HG03139 (cell line): ENCODE data around the gene RAB6B.

Experiments
- ATAC-seq: cut with Tn5 transposase; IDR thresholded peaks from one replicate; pipeline ENCODE4 v1.9.1; 2021; ENCODE audit not compliant: unreplicated experiment

RAB6B gene

DNA sequence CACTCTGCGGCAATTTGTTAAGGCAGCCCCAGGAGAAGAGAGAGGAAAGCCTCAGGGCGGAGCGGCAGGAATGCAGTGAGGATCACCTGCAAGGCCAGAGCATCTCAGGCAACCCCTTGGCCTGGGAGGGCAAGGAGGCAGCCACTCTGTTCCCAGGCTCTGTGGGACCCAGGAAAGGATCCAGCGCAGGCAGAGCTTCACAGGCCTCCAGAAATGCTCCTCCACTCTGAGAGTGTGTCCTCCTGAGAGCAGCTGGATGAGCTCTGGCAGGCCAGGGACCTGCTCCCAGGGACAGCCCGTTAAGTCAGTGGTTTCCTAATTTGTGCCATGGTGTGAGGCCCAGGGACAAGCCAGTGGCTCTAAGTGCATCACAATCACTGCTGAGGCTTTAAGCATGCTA, 35.2 kb downstream of the RAB6B start:
- ATAC-seq = no peak

DNA sequence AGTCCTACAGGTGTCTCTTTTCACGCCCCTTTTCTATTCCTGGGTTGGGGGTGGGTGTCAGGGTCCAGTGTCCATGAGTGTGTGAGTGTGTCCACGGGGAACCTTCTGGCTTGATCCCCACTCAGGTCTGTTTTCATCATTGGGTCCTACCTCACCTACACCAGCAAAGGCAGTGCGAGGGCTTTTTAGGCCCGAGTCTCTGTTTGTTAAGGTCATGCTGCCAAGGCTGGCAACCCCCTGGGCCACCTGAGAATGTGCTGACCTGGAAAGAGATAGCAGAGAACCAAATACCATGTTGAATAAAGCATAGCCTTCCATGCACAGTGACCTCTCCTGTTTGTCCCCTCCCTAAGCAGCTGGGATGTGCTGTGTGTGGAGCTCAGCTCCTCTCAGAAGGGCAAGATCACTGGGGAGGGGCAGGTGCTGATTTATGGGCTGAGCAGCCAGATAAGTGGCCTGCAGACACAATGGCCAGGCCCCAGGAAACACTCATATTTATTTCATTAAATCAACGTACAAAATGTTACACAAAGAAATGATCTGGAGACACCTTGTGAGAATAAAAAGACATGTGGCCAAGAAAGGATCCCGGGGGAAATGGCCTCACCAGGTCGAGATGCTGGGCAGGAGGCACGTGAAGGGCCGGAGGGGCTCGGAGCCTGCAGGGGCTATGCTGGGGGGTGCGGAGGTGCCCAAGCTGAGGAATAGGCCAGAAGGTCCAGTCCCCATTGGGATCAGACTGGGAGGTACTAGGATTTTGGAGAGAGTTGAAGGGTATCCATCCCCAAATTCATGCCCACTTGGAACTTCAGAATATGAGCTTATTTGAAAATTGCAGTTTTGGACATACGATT, 36.1 kb downstream of the RAB6B start:
- no peak for ATAC-seq

DNA sequence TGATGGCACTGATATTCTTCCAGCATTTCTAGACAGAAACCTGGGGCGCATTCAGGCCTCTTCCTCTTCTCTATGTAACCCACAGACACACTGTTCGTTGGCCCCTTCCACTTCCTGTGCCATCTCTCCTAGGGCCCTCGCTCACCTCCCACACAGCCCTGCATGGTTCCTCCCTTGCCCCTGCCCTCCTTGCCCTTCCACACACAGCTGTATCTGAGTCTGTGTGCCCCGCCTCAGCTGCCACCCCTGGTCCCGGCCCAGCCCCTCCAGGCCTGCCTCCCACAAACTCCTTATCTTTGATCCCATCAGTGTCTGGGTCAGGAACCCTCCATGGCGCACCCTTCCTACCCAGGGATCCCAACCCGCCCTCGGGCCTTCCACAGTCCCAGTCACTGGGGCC, 37.9 kb downstream of the RAB6B start:
- no peak for ATAC-seq

DNA sequence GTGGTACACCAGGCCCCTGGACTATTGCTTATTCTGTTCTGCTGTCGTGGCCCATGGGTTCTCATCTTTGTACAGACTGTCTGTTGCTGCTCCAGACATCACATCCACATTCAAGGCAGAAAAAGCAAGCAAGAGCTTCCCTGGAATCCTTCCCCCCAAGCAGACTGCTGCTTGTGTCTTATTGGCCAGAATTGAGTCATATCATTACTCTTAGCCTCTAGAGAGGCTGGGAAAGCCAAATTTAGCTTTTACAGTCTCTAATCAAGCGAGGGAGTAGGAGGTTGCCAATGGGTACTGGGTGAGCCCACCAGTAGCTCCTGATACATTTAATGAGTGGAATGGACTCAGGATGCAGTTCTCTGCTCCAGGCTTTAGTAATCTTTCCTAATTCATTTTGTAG, 39.4 kb downstream of the RAB6B start:
- ATAC-seq = no peak

DNA sequence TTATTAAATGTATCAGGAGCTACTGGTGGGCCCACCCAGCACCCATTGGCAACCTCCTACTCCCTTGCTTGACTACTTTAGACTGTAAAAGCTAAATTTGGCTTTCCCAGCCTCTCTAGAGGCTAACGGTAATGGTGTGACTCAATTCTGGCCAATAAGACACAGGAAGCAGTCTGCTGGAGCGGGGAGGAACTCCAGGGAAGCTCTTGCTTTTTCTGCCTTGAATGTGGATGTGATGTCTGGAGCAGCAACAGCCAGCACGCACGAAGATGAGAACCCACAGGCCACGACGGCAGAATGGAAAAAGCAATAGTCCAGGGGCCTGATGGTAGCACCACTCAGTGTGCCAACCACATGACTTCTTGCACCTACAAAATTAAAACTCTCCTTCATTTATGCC, 39.9 kb downstream of the RAB6B start:
- no peak for ATAC-seq

DNA sequence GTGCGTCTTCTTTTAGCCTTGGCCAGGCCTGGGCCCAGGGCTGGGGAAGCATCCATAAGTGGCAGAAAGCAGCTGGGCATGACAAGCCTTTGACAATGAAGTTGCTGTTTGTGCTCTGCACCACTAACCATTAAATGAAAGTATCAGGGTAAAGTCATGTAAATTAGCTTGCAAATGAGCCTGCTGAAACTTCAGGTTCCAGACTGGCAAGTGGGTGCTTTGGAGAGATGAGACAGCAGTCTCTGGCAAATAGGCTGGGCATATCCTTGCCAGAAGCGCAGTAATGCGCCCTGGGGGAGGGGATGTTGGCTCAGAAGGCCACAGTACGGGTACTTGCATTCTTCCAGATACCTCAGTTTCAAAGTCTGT, 40.7 kb downstream of the RAB6B start:
- no peak for ATAC-seq

DNA sequence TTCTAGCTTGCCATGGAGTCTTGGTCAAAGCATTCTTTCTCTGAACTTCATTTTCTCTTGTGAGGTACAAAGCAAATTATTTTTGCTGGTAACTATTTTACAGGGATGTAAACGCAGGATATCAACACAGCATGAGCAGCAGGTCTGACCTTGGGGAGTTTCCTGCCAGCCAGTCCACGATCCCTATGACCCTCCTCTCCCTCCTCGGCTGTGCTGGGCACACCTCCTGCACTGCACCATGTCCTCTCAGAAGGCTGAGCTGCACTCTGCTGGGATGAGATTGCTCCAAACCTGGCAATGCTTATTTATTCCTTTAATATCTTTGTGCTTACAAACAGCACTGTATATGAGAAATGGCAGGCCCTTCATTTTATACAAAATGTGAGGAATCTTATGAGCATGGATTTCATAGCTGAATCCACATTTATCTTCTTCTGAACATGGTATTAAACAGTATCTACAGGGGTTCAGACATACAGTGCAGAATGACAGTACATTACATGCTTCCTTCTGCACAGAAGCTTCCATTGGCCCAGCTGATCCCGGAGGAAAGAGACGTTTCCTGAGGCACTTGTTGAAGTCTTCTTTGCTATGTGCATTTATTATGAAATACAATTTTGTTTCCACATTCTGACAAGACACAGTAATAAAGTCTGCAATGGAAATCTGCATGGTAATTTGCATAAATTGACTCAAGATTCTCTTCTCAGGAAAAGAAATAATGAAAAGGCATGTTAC, 41.2 kb downstream of the RAB6B start:
- no peak for ATAC-seq

DNA sequence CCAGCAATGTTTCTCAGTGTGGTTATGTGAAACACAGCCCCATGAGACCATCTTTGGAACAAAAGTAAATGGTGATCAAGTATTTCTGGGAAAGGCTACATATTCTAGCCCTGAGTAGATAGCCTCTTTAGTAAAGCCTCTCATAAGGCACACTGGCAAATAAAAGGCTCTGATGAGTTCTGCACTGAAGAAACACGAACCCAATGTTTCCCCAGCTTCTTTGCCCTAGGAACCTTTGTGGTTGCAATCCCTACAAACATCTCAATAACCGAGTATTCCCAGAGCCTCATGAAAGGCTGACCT, 41.8 kb downstream of the RAB6B start:
- no peak for ATAC-seq

DNA sequence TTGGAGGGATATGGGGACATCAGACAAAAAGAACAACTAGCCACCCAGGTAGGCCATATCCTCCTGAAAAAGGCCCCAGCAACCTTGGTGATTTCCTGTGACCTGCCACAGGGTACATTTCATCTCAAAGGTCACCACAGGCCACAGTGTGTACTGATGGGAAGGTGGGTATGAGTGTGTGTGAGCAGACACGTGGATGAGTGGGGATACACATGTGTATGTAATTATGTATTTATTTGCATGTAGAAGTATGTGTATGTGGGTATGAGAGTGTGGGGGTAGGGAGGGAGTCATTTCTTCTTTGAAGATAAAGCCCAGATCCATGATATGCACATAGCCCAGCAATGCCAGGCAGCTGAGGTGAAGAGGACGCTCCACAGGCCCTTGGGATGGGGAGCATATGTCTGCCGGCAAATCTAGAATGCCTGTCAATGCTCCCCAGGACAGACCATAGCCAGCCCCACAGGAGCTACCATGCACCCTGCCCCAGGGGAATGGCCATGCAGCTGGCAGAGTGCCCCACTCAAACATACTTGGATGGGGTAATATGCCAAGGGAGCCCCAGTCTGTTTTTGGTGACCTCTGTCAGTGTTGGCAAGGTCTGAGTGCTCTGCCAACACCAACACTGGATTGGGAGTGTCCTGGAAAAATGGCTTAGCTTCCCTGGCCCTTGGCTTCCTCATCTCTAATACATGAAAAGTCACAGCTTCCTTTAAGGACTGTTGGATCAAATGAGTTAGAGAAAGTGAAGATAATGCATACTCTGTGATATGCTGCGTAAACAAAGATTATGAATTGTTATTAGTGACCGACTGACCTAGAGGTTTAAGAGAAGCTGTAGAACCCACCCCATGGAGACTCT, 42.4 kb downstream of the RAB6B start:
- no peak for ATAC-seq

DNA sequence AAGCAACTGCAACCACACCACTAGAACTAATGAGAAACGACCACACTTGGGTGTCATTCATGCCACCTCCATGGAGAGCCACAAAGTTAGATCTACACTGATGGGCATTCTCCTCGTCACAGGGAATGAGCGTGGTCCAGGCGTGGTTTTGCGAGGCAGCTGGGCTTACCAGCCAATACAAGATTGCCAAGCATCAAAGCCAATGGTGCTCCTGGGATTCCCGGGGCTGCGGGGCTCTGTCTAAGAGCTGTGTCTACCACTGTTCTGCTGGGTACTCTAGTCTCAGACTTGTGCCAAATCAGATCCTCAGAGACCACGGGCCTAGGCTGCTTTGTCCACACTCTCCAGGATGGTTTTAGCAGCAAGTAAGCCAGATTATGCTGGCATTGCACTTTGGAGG, 43.8 kb downstream of the RAB6B start:
- ATAC-seq = no peak

DNA sequence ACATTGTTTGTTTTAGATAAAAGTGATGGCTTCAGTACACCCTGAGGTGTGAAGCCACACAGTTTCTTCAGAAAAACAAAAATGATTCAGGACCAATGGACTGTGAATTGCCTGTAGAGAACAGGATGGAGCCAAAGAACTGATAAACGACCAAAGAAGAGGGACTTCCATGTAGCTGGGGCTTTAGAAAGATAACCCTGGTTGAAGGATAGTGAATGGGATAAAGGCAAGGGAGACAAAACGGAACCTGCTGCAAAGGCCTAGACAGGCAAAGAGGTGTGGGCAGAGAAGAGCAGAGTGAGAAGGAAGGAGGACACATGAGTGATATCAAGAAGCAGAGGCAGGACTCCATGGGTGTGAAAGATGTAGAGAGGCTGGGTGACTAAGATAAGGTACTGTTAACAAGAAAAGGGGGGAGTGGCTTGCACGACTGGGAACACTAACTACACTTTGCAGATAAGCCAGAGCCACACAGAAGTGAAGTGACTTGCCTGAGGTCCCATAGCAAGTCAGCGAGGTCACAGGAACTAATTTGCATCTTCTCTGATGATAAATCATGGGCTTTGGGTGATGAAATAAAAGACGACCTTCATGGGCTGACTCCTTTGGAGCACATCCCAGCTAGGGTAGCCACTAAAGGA, 44.3 kb downstream of the RAB6B start:
- ATAC-seq = no peak

DNA sequence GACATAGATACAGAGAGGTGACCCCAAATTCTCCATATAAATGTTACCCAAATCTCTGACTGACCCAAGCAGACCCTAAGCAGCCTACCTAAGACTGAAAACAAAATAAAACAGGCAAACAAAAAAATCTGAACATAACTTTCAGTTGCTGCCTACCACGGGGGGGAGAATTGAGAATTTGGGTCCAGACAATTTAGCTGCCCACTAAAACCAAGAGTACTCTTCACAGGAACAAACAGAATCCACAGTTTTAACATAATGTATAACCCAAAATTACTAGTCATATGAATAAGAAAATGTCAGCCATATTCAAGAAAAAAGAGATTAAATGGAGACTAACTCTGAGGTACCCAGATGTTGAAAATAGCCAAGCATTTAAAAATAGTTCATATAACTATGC, 45.6 kb downstream of the RAB6B start:
- ATAC-seq = no peak

DNA sequence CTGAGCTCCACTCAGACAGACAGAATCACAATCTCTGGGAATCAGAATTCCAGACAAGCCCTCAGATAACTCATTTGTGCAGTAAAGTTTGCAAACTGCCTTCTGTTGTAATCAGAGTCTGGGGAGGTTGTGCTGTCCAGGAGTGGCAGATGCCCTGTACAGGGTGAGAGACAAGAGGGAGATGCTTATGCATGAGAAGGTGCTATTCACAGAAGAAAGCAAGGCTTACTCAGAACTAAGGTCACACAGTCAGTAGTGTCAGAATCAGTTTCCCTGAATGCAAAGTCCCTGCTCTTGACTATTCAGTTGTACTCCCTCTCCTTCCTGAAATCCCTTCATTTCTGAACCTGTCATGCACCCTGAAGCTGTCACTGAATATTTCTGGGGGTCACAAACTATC, 46.3 kb downstream of the RAB6B start:
- no peak for ATAC-seq

DNA sequence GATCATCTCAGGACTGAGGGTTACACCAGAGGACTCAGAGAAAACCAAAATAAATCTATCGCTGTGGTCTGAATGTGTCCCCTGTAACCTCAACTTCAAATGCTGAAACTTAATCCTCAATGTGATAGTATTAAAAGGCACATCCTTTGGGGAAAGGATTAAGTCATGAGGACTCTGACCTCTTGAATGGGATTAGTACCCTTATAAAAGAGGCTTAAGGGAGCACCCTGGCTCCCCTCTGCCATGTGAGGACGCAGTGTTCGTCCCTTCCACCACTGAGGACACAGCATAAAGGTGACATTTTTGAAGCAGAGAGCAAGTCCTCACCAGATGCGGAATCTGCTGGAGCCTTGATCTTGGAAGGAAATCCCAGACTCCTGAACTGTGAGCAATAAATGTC, 50.6 kb downstream of the RAB6B start:
- ATAC-seq = no peak

DNA sequence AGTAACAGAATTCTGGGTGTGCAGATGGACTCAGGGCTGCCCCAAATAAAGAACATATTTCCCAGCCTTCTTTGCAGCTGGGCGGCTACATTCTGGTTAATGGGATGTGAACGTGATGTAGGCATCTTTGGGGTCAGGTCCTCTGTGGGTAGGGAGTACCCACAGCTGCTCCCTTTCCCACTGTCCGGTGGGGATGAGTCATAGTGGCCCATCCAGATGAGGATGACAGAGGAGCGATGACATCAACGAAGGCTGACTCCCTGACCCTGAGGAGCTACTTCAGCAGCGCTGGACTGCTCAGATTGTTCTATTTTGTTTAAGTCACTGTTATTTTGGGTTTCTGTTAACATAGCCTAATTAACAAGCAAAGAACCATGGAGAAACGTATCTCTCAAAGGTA, 52.0 kb downstream of the RAB6B start:
- ATAC-seq = no peak

DNA sequence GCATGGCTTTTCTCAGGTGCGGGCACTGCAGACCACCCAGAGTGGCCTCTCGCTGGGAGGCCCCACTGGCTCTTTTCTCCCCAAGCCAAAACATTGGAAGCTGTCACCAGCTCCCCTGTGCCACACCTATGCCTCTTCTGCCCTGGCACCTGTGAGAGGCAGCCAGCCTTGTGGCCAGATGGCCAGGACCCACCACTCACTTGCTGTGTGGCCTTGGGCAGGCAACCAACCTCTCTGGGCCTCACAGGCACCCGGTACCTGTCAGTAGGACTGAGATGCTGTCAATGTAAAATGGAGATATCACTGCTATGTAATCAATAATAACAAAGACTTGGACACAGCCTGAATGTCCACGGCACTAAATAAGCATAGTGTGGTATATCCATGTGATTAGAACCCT, 53.5 kb downstream of the RAB6B start:
- no peak for ATAC-seq

DNA sequence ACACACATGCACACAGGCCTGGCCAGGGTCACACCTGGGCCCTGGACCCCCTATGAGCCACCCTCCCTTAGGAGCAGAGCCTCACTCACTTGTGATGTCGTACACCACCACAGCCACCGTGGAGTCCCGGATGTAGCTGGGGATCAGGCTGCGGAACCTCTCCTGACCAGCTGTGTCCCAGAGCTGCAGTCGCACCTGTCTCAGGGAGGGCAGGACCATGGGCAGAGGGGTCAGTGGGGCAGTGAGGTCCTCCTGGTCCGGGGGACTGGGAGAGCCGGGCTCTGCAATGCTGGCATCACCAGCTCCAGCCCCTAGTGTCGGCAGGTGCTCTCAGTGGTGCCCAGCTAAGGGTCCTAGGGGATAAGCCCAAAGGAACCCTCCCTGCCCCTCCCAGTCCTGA, 54.5 kb downstream of the RAB6B start:
- no peak for ATAC-seq

DNA sequence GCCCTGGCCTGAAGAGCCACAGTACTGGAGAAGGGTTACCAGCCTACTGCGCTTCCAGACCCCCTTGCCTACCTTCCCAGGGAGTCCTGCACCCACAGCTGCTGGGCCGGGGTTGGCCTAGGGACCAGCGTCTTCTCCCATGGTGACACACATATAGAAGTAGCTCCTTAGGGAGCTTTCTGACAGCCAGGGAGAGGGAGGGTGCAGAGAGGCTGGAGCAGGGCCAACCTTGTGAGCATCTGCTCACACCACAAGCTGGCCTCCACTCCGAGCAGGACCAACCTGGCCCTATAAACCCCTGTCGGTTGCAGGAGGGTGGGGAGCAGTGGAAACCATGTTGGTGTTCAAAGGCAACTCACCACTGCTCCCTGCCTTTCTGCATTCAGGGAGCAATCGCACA, 54.9 kb downstream of the RAB6B start:
- ATAC-seq = no peak

DNA sequence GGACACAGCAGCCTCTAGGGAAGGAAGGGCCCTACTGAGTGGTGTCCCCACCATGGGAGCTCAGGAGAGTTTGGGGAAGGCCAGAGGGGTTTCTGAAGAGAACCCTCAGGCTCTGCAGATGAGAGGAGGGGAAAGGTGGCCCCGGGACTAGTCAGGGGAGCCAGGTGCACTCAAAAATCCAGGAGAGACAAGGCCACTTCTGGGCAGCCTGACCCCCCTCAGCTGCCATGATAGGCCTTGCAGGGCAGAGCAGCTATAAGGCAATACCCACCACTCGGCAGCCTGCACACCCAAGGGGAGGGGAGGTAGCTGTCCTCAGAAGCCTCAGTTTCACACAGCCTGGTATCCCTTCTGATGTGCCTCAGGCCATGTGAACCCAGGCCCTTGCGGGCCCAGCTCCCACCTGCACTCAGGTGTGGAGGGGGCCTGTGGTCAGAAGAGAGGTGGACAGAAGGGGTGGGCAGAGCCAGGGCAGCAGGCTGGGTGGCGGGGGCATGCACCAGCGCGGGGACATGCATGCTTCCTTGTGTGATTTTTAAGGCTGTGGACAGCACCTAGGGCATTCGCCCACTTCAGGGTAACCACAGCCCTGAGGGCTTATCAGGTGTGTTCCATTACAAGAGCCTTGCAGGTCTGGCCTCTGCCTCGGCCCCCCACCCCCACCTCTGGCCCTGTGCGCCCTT, 55.5 kb downstream of the RAB6B start:
- ATAC-seq = no peak

DNA sequence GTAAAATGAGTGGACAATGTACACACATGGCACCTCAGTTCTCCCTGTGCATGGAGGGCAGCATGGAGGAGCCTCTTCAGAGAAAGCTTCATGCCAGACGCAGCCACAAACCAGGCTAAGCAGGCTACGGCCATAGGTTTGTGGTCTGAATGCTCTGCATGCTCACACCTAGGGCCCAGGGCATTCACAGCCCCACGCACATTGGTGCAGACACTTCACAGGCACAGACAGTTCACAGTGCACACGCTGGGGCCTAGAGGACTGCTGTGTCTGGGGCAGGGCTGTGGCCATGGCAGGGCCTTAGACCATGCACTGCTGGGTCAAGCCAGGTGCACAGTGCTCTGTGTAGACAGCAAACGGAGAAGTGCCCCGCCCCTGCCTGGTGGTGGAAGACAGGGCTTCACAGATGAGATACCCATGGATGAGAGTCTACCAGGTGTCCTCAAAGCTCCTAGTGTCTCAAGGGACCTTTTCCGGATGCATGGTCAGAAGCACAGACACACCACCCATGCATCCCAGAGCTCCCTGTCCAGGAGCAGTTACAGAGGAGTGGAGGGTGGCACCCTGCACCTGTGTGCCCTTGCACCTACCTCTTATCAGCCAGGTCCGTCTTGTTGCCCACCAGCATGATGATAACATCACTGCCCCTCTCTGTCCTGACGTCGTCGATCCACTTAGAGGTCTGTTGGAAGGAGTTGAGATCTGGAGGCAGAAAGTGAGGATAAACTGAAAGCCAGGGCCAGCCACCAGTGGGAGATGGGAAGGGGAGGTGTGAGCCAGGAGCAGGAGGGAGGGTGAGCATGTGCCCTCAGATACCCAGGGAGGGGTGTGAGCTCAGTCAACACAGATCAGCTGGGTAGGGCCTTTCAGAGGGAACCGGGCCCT, 56.5 kb downstream of the RAB6B start:
- no peak for ATAC-seq
